Measurements from ENCODE around the gene S100A2.
"Not testable (repeated sequence)": the region's sequence is repeated elsewhere in the genome, so short reads cannot be mapped to it uniquely, and the experiment has no call there.

The S100A2 gene

GRCh38 chr1:153525088-153525728 lies 40.4 kb downstream of the S100A2 start:
- no peaks in the 10 kb centered on the region for H3K9me2 ChIP-seq (replicated peaks; ENCODE audit: insufficient read depth, low read length)
- H3K36me3 ChIP-seq (ENCODE audit: low read length) = no peaks in the 10 kb centered on the region
- no peaks in the 10 kb centered on the region for H3K79me2 ChIP-seq (ENCODE audit: insufficient read depth, low read length)
- TF ChIP-seq EZH2phosphoT487 (conservative IDR thresholded peaks at IDR 0.05; ENCODE audit: low read length) (no peak), CTCF (IDR thresholded peaks at IDR 0.05; ENCODE audit: insufficient read depth, low read length, poor library complexity, severe bottlenecking) (no peak)
- no peak overlapping the region for H2AFZ ChIP-seq (ENCODE audit: low read depth, low read length, severe bottlenecking)
- no peak overlapping the region for H3K4me2 ChIP-seq (ENCODE audit: low read depth, low read length, poor library complexity, severe bottlenecking)
- no peaks in the 10 kb centered on the region for H3F3A ChIP-seq (ENCODE audit: insufficient read depth)
- no peaks in the 10 kb centered on the region for H4K20me1 ChIP-seq (ENCODE audit: low read depth, low read length)
- H3K9ac ChIP-seq (ENCODE audit: low read length) = no peak overlapping the region
- no peaks in the 10 kb centered on the region for H3K27me3 ChIP-seq (ENCODE audit: low read length)
- H3K9me3 ChIP-seq (ENCODE audit: insufficient read depth, low read length) = no peaks in the 10 kb centered on the region
- no peak overlapping the region for H3K27ac ChIP-seq (ENCODE audit: low read depth, low read length)
- H3K4me3 ChIP-seq (ENCODE audit: insufficient read depth, low read length, poor library complexity, severe bottlenecking) = no peak overlapping the region

- H3F3A ChIP-seq (ENCODE audit: insufficient read depth) = not testable (repeated sequence)
Measured at GRCh38 chr1:153522353-153523048, 43.1 kb downstream of the S100A2 start.

GRCh38 chr1:153521808-153522207 lies 43.8 kb downstream of the S100A2 start:
- not testable (repeated sequence) for H3K27ac ChIP-seq (ENCODE audit: low read depth, low read length); H3K27me3 ChIP-seq (ENCODE audit: low read length); H3K9me3 ChIP-seq (ENCODE audit: insufficient read depth, low read length); H3K9ac ChIP-seq (ENCODE audit: low read length); H3F3A ChIP-seq (ENCODE audit: insufficient read depth); H3K79me2 ChIP-seq (ENCODE audit: insufficient read depth, low read length); H2AFZ ChIP-seq (ENCODE audit: low read depth, low read length, severe bottlenecking); H3K9me2 ChIP-seq (replicated peaks; ENCODE audit: insufficient read depth, low read length); H4K20me1 ChIP-seq (ENCODE audit: low read depth, low read length); H3K4me2 ChIP-seq (ENCODE audit: low read depth, low read length, poor library complexity, severe bottlenecking); H3K4me3 ChIP-seq (ENCODE audit: insufficient read depth, low read length, poor library complexity, severe bottlenecking); H3K36me3 ChIP-seq (ENCODE audit: low read length)

More at GRCh38 chr1:153522353-153523048, 43.1 kb downstream of the S100A2 start:
- H3K9me2 ChIP-seq (replicated peaks; ENCODE audit: insufficient read depth, low read length); H3K27ac ChIP-seq (ENCODE audit: low read depth, low read length); H3K36me3 ChIP-seq (ENCODE audit: low read length); H3K9ac ChIP-seq (ENCODE audit: low read length); H4K20me1 ChIP-seq (ENCODE audit: low read depth, low read length); H3K27me3 ChIP-seq (ENCODE audit: low read length); H3K4me3 ChIP-seq (ENCODE audit: insufficient read depth, low read length, poor library complexity, severe bottlenecking); H3K4me2 ChIP-seq (ENCODE audit: low read depth, low read length, poor library complexity, severe bottlenecking); H3K79me2 ChIP-seq (ENCODE audit: insufficient read depth, low read length); H3K9me3 ChIP-seq (ENCODE audit: insufficient read depth, low read length); H2AFZ ChIP-seq (ENCODE audit: low read depth, low read length, severe bottlenecking): not testable (repeated sequence)

- Histone ChIP-seq H3K27ac (ENCODE audit: low read depth, low read length) (no peak overlapping the region), H2AFZ (ENCODE audit: low read depth, low read length, severe bottlenecking) (no peak overlapping the region)
Measured at GRCh38 chr1:153520818-153521476, 44.7 kb downstream of the S100A2 start.

GRCh38 chr1:153520137-153520691 lies 45.4 kb downstream of the S100A2 start:
- H3K79me2 ChIP-seq (ENCODE audit: insufficient read depth, low read length); H3K9me3 ChIP-seq (ENCODE audit: insufficient read depth, low read length); H3K27me3 ChIP-seq (ENCODE audit: low read length); H3K27ac ChIP-seq (ENCODE audit: low read depth, low read length); H3K36me3 ChIP-seq (ENCODE audit: low read length); H3F3A ChIP-seq (ENCODE audit: insufficient read depth); H3K4me2 ChIP-seq (ENCODE audit: low read depth, low read length, poor library complexity, severe bottlenecking); H3K9me2 ChIP-seq (replicated peaks; ENCODE audit: insufficient read depth, low read length); H4K20me1 ChIP-seq (ENCODE audit: low read depth, low read length); H3K9ac ChIP-seq (ENCODE audit: low read length); H2AFZ ChIP-seq (ENCODE audit: low read depth, low read length, severe bottlenecking); H3K4me3 ChIP-seq (ENCODE audit: insufficient read depth, low read length, poor library complexity, severe bottlenecking): not testable (repeated sequence)

More at GRCh38 chr1:153520818-153521476, 44.7 kb downstream of the S100A2 start:
- TF ChIP-seq EZH2phosphoT487 (conservative IDR thresholded peaks at IDR 0.05; ENCODE audit: low read length) = no peak
- no peak for TF ChIP-seq CTCF (IDR thresholded peaks at IDR 0.05; ENCODE audit: insufficient read depth, low read length, poor library complexity, severe bottlenecking)
- Histone ChIP-seq H4K20me1 (ENCODE audit: low read depth, low read length) (no peaks in the 10 kb centered on the region), H3F3A (ENCODE audit: insufficient read depth) (no peaks in the 10 kb centered on the region), H3K36me3 (ENCODE audit: low read length) (no peaks in the 10 kb centered on the region), H3K79me2 (ENCODE audit: insufficient read depth, low read length) (no peaks in the 10 kb centered on the region), H3K4me3 (ENCODE audit: insufficient read depth, low read length, poor library complexity, severe bottlenecking) (no peak overlapping the region), H3K27me3 (ENCODE audit: low read length) (no peaks in the 10 kb centered on the region), H3K9me3 (ENCODE audit: insufficient read depth, low read length) (no peaks in the 10 kb centered on the region), H3K9ac (ENCODE audit: low read length) (no peak overlapping the region), H3K9me2 (replicated peaks; ENCODE audit: insufficient read depth, low read length) (no peaks in the 10 kb centered on the region), H3K4me2 (ENCODE audit: low read depth, low read length, poor library complexity, severe bottlenecking) (no peak overlapping the region)
